ENCODE measurements around the gene TRIM66.

The TRIM66 gene

DNA sequence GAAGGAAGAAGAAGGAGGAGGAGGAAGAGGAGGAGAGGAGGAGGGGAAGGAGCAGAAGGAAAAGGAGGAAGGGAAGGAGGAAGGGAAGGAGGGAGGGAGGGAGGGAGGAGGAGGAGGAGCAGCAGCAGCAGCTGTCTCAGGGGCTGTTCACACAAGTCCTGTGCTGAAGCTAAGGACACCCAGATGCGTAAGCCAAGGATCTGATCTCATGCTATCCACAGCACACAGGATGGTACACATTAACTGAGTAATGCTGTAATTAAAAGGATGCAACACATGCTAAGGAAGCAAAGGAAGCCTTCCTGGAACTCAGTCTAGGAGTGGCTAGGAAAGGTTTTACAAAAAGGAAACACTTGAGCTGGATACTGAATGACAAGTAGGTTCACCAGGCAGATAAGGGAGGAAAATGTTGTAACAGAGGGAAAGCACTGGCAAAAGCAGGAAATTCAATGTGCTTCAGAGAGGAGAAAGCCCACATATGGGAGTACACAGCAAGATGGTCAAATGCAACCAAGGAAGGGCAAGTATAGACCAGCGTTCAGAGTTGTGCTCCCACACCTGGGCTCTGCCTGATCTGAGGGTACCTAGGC lies 32.0 kb downstream of the TRIM66 start:
- DNase-seq = no peak

DNA sequence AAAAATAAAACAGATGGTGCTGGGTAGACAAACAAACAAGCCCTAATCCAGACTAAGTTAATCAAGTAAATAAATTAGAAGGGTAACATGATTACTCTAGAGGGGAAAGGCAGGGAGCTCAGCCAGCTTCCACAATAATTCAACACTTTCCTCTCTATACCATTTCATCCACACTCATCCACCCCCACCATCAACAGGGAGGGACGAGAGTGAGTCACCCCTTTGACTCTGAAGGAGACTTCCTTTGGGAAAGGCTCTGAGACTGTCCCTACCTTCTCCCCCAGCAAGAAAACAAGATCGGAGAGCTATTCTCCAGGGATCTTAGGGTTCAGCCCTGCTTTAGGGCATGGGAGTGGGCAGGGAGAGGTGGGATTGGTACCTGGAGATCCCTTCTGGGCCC lies 33.1 kb downstream of the TRIM66 start:
- DNase-seq = no peak

GRCh38 chr11:8646873-8647272 lies 35.6 kb downstream of the TRIM66 start:
- no peak for DNase-seq

- no peak for DNase-seq
These were observed 40.1 kb downstream of the TRIM66 start for GRCh38 chr11:8642196-8642841.

GRCh38 chr11:8641332-8641731 lies 41.1 kb downstream of the TRIM66 start:
- DNase-seq = no peak

DNA sequence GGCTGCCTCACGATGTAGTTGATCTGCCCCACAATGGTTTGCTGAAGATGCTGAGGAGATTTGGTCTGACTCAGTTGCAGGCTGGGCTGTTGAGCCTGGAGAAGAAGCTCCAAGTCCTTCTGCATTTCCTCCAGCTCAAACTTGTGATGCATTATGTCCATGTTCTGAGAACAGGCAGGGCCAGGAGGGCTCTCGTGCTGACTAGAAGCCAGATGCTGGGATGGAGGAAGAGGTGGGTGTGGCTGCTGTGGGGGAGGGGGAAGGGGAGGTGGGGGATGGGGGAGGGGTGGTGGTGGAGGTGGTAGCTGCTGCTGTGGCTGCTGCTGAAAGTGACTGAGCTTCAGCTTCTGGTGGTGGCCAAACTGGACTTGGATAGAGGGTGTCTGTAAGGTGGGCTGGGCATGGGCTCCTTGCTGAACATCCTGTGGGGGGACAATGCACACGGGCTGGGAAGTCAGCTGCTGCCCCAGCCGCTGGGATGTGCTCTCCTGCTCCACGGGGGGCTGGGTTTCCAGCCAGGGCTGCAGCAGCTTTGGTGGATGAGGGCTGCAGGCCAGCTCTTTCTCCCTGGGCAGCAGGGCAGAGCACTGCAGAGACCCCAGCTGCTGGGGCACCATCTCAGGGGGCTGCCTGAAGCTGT lies 42.1 kb downstream of the TRIM66 start:
- no peak for DNase-seq

DNA sequence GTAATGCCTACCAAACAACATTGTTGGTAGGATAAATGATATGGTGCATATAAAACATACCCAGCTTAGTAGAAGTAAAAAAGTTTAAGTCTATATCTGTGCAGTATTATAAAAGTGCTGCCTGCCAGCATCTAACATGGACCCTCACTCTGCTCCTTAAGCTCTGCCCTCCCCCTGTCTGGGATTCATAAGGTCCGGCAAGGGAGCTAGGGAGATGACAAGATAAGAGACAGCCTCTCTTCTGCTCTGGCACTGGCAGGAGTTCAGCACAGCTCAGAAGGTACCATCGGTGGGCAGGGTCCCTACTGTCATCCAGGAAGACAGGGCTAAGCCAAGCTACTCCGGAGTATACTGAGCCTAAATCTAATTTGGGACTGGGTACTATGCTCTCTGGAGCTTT lies 42.8 kb downstream of the TRIM66 start:
- DNase-seq = no peak

GRCh38 chr11:8638300-8638699 lies 44.2 kb downstream of the TRIM66 start:
- DNase-seq = no peak

DNA sequence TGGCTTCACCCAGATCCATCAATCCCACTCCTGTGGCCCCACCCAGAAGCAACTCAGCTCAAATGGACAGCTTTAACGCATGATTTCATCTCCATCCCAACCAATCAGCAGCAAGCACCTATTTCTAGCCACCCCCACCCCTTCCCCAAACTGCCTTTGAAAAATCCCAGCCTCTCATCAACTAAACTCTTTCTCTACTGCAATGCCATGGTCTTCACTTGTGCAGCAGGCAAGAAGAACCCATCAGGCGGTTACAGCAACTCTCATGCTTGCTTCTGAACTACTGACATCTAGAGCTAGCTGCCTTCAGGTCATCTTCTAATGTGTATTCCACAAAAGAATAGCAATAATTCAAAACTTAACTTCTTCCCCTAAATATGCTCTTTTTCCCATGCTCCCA lies 46.3 kb downstream of the TRIM66 start:
- no peak for DNase-seq

GRCh38 chr11:8634498-8634897 lies 48.0 kb downstream of the TRIM66 start:
- DNase-seq = no peak

DNA sequence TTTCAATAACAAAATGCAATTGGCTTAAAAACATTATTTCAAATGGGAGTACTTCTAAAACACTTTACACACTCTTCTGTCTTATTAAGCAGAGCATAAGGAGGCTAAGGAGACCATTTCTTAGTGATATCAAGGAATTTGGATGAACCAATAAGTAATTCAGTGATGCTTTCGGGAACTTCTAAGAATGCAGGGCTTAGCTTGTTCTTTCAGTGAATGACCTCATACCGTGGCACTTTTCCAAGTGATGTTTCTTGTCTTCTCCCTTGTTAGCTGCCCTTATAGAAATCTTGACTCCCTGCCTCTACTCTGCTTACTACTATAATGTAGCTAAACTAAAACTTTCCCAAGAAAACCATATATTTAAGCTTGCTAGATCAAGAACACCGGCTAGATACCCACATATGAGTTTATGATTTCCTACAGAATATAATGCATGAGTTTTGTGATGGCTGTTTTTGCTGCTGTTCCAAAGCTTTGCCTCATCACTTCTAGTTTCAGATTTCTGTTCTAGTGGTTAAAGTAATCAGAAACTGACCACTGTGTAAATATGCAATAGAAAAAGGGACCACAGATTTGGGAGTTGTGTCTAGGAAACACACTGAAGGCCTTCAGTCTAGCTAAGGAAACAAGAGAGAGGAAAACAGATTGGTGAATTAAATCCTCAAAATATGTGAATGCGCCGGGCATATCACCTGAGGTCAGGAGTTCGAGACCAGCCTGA lies 50.9 kb downstream of the TRIM66 start:
- DNase-seq = no peak

GRCh38 chr11:8624698-8625097 lies 57.8 kb downstream of the TRIM66 start:
- DNase-seq = no peak

- DNase-seq = no peak
These were observed 61.3 kb downstream of the TRIM66 start for GRCh38 chr11:8621147-8621546.

GRCh38 chr11:8617063-8617462 lies 65.4 kb downstream of the TRIM66 start:
- no peak for DNase-seq

DNA sequence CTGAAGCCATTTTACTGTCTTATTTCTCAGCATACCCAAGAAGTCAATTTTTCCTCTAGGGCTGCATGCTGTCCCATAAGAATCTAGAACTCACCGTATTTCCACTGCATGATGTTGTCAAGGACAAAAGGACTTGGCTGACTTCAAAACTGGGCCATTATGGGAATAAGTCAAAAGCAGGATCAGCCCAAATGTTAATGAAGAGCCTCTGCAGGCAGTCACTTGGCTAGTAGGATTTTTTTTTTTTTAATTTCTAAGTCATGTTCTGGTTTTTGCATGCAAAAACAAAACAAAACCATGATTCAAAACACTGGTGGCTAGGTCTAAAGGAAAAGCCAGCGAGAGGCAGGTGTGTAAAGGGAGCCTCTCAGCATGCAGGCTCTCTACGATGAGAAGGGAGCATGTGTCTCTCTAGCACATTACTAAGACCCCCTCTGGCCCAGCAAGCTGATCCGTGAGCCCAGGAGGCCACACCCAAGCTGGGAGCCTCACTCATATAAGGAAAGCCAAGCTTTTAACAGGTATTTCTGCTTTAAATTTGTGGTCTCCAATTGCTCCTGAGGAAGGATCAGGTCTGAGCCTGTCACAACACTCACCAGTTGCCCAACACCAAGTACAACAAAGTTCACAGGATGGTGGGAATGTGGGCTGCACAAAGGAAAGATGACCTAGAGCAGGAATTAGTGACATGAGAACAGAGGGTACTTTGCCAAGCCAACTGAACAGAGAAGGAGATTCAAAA lies 67.0 kb downstream of the TRIM66 start:
- DNase-seq = no peak

DNA sequence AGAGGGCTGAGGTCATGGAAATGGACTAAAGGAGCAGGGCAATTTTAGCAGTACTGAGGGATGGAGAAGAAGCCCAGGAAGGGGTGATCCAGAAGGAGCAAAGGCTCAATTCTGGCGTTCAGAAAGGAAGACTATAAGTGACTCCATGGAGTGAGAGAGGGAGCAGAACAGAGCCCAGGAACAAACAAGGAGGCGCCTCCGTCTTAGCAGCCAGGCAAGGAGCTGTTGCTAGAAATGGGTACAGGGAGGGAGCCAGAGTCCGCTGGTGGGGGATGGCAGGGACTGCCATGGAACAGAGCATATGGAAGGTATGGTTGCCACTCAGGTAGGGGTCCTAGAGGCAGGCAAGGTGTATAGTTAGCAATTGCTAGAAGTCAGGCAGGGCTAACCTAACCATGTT lies 68.0 kb downstream of the TRIM66 start:
- DNase-seq = no peak

GRCh38 chr11:8613036-8613435 lies 69.4 kb downstream of the TRIM66 start:
- no peak for DNase-seq

DNA sequence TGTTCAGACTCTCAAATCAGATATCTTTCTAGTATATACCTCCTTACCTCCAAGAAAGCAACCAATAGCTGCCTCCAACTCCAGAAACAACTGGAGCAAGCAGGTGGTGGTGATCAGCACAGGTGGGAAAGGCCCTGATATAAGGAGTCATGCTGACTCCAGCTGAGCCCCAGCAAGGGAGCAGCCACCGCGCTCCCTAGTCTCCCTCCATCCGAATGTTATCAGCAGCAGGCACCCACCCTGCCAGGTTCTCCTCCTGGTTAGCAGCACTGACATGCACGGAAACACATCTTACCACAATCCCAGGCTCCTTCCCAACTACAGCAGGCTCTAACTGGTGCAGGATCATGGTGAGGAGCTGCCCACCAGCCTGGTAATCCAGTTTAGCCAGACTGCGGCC lies 69.9 kb downstream of the TRIM66 start:
- no peak for DNase-seq

GRCh38 chr11:8610532-8611116 lies 71.8 kb downstream of the TRIM66 start:
- no peak for DNase-seq

GRCh38 chr11:8608652-8609051 lies 73.8 kb downstream of the TRIM66 start:
- DNase-seq = no peak

- DNase-seq = no peak
These were observed 76.4 kb downstream of the TRIM66 start for GRCh38 chr11:8605971-8606563.

DNA sequence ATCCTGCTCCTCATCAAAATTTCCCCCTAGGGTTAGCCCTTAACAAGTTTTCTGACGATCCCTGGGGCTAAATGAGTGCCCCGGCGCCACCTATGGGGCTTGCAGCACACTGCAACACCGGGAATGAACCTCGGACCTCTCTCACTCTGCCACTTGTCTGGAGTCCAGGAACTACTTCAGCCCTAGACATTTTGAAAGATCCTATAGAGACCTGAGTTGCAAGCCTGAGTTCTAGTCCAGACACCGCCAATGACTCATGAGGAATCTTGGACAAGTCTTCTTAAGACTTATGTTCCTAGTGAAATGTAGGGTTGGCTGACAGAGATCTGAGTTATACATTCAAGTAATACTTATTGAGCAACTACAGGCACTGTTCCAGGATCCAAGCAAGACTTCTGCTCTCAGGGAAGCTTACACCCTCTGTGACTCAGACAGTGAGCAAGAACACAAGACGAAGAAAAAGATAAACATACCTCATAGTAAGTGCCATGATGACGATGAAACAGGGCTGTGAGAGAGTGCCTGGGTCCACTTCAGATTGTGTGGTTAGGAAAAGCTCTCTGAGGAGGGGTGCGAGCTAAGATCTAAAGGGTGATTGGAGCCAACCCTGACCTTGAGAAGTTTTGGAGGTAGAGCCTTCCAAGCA lies 78.3 kb downstream of the TRIM66 start:
- no peak for DNase-seq
